Measurements from ENCODE around the gene HIGD2B.
"Not testable (repeated sequence)": the region's sequence is repeated elsewhere in the genome, so short reads cannot be mapped to it uniquely, and the experiment has no call there.

Gene HIGD2B

GRCh38 chr15:72676838-72677237 lies 9.1 kb downstream of the HIGD2B start:
- DNase-seq (ENCODE audit: low read depth): no peak

DNA sequence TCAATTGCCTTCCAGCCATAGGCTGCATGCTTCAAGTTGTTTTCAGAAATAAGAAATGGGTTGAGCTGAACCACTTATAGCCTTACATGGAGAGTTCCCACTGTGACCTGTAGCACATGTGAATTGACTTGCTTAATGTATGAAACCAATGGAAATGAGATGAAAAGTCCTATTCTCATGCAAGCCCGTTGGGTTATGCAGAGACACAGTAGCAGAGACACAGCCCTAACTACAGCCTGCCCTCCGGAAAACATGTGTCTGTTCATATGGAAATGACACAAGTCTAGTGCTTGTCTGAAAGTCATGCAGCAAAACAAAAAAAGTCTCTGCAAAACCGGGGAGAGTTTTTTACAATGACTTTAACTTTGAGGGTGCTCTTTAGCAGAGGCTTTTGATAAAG lies 14.5 kb downstream of the HIGD2B start:
- DNase-seq (ENCODE audit: low read depth): no peak

GRCh38 chr15:72670656-72671352 lies 15.2 kb downstream of the HIGD2B start:
- DNase-seq (ENCODE audit: low read depth): peak; percentile 44

GRCh38 chr15:72669803-72670202 lies 16.2 kb downstream of the HIGD2B start:
- not testable (repeated sequence) for DNase-seq (ENCODE audit: low read depth)

GRCh38 chr15:72665706-72666105 lies 20.3 kb downstream of the HIGD2B start:
- not testable (repeated sequence) for DNase-seq (ENCODE audit: low read depth)

GRCh38 chr15:72663931-72664330 lies 22.1 kb downstream of the HIGD2B start:
- not testable (repeated sequence) for DNase-seq (ENCODE audit: low read depth)

DNA sequence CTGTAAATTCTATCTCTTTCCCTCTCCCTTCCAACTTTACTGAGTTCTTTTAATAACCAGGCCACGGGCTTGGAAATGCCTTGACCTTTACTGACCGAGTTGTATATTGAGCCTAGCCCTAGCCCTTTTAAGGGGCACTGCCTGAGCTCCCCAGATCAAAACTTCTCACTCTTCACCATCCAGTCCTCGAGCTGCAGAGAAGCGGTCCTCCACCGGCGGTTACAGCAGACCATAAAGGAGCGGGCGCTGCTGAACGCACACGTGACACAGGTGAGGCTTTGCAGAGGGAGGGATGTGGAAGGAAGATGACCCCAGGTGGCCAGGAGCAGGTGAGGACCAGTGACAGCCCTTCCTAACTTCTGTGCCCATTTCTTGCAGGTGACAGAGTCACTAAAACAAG lies 24.9 kb downstream of the HIGD2B start:
- DNase-seq (ENCODE audit: low read depth): not testable (repeated sequence)

- not testable (repeated sequence) for DNase-seq (ENCODE audit: low read depth)
Measured at GRCh38 chr15:72656014-72656413, 30.0 kb downstream of the HIGD2B start.

- DNase-seq (ENCODE audit: low read depth): not testable (repeated sequence)
Measured at GRCh38 chr15:72654397-72654796, 31.6 kb downstream of the HIGD2B start, which contains the start of gene GOLGA6B. Gene GOLGA6B, plus strand, starts transcription at chr15:72654697. Its CDS starts 41 bp downstream, at chr15:72654738.

GRCh38 chr15:72648631-72649253 lies 37.2 kb downstream of the HIGD2B start:
- not testable (repeated sequence) for DNase-seq (ENCODE audit: low read depth)

DNA sequence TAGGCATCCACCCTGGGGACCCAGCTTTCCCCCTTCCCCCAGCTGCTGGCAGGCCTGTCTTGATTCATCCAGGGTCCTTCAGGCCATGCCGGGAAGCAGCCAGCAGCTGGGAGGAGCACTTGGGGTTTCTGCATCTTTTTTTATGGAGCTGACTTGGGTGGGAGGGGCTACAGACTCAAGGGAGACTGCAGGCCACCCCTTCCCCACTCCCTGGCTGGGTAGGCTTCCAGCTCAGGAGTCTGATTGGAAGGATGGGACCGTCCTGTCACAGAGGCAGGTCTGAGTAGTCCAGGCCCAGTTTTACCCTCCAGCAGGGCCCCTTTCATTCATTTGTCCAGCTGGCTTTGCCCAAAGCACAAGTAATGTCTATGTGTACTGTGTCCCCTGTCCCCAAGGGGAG lies 43.7 kb downstream of the HIGD2B start:
- DNase-seq (ENCODE audit: low read depth): not testable (repeated sequence)

GRCh38 chr15:72639759-72640483 lies 46.1 kb downstream of the HIGD2B start:
- not testable (repeated sequence) for DNase-seq (ENCODE audit: low read depth)

DNA sequence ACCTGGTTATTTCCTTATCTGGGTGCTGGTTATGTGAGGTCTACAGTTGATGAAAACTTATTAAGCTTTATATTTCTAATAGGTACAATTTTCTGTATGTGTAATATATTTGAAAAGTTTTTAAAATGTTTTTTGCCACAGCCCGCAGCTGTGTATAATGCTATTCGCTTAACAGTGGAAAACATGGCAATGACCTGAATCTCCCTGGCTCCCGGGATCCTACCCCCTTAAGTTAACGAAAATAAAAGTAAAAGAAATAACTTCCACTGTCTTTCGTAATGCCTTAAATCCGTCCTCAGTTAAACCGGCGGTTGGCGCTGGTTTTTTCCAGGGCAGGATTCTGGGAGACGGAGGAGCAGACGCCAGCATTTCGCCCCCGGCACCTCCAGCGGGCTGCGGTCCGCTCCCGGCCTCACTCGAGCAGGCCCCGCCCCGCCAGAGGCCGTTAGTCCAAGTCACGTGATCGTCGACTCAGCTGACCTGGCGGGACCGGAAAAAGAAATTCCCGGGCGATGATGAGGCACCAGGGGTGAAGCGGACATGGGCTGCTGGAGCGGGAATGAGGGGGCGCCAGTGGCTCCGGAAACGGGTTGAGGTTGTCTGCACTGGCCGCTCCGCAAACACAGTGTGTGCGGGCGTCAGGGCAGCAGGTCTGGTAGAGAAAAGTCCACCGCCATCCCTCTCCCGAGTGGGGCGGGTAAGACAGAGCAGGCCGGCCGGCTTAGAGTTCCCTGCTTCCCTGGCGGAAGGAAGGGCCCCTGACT lies 49.3 kb downstream of the HIGD2B start:
- peak; percentile 19 for DNase-seq (ENCODE audit: low read depth)

DNA sequence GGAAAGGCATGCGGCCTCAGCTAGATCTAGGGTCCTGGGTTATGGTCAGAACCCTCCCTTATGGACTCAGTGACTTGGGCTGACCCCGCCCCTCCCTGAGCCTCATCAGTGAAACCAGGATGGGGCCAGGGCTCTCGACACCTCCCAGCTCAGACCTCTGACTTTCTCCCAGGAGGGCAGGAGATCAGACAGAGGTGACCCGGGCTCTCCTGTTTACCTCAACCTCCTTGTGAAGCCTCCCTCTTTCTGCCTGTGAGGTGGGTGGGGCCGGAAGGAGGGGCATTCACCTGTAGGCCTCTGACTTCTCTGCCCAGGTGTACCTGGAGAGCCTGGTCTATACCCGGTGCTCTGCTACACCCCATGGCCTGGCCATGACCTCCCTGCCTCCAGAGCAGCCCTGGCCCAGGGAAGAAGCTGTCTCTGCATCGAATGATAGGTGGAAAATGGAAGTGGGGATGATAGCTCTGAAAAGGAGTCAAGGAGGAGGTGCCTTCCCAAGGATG lies 56.9 kb downstream of the HIGD2B start:
- not testable (repeated sequence) for DNase-seq (ENCODE audit: low read depth)

DNA sequence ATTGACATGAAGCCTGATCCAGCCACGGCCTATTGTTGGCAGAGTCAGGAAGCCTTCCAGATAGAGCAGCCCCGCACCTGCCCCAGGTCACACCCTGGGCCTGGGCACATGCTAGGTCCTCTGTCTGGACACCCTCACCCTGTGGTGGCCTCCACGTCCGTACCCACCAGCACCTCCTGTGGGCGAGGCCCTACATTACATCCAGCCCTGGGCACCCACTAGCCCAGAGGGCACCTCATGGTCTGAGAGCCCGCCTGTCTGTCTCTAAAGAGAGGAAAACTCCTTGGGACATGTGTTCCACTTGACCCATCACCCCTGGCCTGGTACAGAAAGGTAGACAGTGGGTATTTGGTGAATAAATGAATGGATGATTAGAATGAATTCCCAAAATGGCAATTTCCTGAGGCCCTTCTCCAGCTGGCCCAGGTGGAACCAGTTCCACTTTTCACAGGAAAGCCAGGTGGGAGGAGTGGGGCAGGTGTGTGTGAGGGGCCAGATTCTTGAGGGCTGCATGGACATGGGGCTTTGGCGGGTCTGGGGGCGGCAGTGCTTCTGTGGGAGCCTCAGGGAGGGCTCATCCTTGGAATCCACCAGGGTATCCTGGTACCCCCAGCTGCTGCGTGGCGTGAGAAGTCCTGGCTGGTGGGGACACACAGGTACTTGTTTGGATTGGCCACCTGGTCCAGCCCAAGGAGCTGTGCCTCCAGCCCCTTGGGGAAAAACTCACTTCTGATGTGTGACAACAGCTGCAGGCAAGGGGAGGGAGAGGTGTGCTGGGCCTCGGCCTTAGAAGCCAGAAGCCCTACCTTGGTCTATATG lies 57.5 kb downstream of the HIGD2B start:
- DNase-seq (ENCODE audit: low read depth): not testable (repeated sequence)

DNA sequence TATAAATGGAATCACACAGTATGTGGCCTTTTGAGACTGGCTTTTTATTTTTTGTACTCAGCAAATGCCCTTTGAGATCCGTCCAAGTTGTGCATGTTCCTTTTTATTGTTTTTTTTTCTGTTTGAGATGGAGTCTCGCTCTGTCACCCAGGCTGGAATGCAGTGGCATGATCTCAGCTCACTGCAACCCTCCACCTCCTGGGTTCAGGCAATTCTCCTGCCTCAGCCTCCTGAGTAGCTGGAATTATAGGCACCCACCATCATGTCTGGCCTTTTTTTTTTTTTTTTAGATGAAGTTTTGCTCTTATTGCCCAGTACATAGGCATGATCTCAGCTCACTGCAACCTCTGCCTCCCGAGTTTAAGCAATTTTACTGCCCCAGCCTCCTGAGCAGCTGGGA lies 59.8 kb downstream of the HIGD2B start:
- not testable (repeated sequence) for DNase-seq (ENCODE audit: low read depth)
